Glutamatergic neuron (in vitro differentiated cells): ENCODE measurements around the gene MARCHF2. TPM values are rescaled to one million over a fixed set of nuclear protein-coding genes. Genes with fewer than 3 reads are reported as not detected.
A peak's percentile ranks its signal among the peaks of the same experiment; 100 is the strongest.
"Not testable (repeated sequence)": the region's sequence is repeated elsewhere in the genome, so short reads cannot be mapped to it uniquely, and the experiment has no call there.

Source experiments
- DNase-seq: peaks from one replicate; pipeline ENCODE4 v3.0.0; 2022
- H3K27ac Mint-ChIP-seq: one replicate; pipeline ENCODE4 v1.8.0; 2020; ENCODE audit warnings: mild to moderate bottlenecking, mixed read lengths, inconsistent platforms; ENCODE audit not compliant: unreplicated experiment
- H3K27me3 Mint-ChIP-seq: one replicate; pipeline ENCODE4 v1.8.0; 2020; ENCODE audit warnings: mild to moderate bottlenecking, moderate library complexity, mixed read lengths, inconsistent platforms; ENCODE audit not compliant: unreplicated experiment
- H3K36me3 Mint-ChIP-seq: one replicate; pipeline ENCODE4 v1.8.0; 2020; ENCODE audit warnings: mild to moderate bottlenecking, mixed read lengths, inconsistent platforms; ENCODE audit not compliant: unreplicated experiment
- H3K4me1 Mint-ChIP-seq: one replicate; pipeline ENCODE4 v1.8.0; 2020; ENCODE audit warnings: mild to moderate bottlenecking, low read depth, mixed read lengths, inconsistent platforms; ENCODE audit not compliant: unreplicated experiment
- H3K4me3 Mint-ChIP-seq: one replicate; pipeline ENCODE4 v1.8.0; 2020; ENCODE audit warnings: mild to moderate bottlenecking, mixed read lengths, inconsistent platforms; ENCODE audit not compliant: unreplicated experiment
- H3K9me3 Mint-ChIP-seq: one replicate; pipeline ENCODE4 v1.8.0; 2020; ENCODE audit warnings: mild to moderate bottlenecking, moderate library complexity, mixed read lengths, inconsistent platforms; ENCODE audit not compliant: unreplicated experiment
- CTCF ChIP-seq: fragments of 200-600 bp; sonication (generic); IDR thresholded peaks from one replicate; pipeline ENCODE4 v1.5.0; 2021; ENCODE audit not compliant: partially characterized antibody, unreplicated experiment
- total RNA-seq: library from RNA; stranded (reverse); fragmentation: NEBNext Ultra II Directional; extraction: Animal tissue kit (Norgen Biotek cat#: 25700); gene quantifications from one replicate; pipeline ENCODE4 v1.2.1, GENCODE V29; 2021; ENCODE audit not compliant: unreplicated experiment

MARCHF2 gene
- total RNA-seq, 1 donor from 2014 or later: 47.7 TPM

- no peak for TF ChIP-seq CTCF
- peak; percentile 81 for DNase-seq
- Mint-ChIP-seq H3K4me3 (no peak overlapping the region), H3K27me3 (peaks cover 6% of the 10 kb centered on the region), H3K4me1 (no peaks in the 10 kb centered on the region), H3K36me3 (no peaks in the 10 kb centered on the region), H3K9me3 (no peaks in the 10 kb centered on the region), H3K27ac (peak overlapping the region; percentile 28)
Observed at GRCh38 chr19:8423817-8424223, 10.7 kb downstream of the MARCHF2 start.

GRCh38 chr19:8425331-8425730 lies 12.2 kb downstream of the MARCHF2 start:
- not testable (repeated sequence) for DNase-seq, H3K27ac Mint-ChIP-seq, H3K9me3 Mint-ChIP-seq, H3K4me1 Mint-ChIP-seq, H3K4me3 Mint-ChIP-seq, H3K36me3 Mint-ChIP-seq, H3K27me3 Mint-ChIP-seq

DNA sequence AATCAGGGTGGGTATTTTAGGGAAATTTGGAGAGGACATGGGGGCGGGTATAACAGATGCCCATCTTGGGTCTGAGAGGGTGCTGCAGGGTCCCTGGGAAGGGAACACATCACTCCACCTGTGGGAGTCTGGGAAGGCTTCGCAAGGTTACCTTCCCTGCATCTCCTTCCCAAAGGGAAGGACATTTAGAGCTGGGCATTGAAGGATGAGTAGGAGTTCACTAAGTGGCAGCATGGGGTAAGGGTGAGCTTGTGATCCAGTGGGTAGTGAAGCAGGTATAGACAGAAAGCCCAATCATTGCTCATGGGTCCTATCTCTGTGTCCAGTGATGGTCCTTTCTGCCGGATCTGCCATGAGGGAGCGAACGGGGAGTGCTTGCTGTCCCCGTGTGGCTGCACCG lies 13.2 kb downstream of the MARCHF2 start:
- Mint-ChIP-seq H3K9me3 (no peaks in the 10 kb centered on the region), H3K36me3 (no peaks in the 10 kb centered on the region), H3K4me1 (no peaks in the 10 kb centered on the region), H3K27me3 (peaks cover 6% of the 10 kb centered on the region), H3K4me3 (no peak overlapping the region), H3K27ac (no peak overlapping the region)
- DNase-seq: no peak
- TF ChIP-seq CTCF: no peak

GRCh38 chr19:8429044-8429443 lies 15.9 kb downstream of the MARCHF2 start:
- Mint-ChIP-seq H3K27ac (no peak overlapping the region), H3K4me1 (no peaks in the 10 kb centered on the region), H3K4me3 (no peak overlapping the region), H3K9me3 (no peaks in the 10 kb centered on the region), H3K36me3 (no peaks in the 10 kb centered on the region), H3K27me3 (peaks cover 2% of the 10 kb centered on the region)
- no peak for DNase-seq
- no peak for TF ChIP-seq CTCF

DNA sequence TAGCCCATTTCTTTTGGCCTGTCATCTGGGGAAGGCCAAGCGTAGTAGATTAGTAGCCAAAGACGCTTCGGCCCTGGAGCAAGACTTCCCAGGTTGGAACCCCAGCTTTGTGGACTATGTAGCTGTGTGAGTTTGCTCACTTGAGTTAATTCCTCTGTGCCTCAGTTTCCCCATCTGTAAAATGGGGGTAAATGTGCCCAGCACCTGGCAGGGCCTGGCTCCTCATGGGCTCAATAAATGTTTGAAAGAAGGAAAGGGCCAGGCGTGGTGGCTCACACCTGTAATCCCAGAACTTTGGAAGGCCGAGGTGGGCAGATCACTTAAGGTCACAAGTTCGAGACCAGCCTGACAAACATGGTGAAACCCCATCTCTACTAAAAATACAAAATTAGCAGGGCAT lies 16.7 kb downstream of the MARCHF2 start:
- no peak for TF ChIP-seq CTCF
- Mint-ChIP-seq H3K36me3 (no peaks in the 10 kb centered on the region), H3K9me3 (no peaks in the 10 kb centered on the region), H3K27me3 (peaks cover 2% of the 10 kb centered on the region), H3K27ac (no peak overlapping the region), H3K4me1 (no peaks in the 10 kb centered on the region), H3K4me3 (no peak overlapping the region)
- no peak for DNase-seq

DNA sequence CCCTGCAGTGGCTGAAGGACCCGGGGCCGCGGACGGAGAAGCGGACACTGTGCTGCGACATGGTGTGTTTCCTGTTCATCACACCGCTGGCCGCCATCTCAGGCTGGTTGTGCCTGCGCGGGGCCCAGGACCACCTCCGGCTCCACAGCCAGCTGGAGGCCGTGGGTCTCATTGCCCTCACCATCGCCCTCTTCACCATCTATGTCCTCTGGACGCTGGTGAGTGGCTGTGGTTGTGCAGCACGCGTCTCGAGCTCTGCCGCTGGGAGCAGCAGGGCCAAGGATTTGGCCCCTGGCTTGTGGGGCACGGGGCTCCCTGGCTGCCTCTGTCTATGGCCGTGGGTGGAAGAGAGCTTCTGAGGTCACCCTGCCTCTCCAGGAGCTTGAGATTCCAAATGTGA lies 17.5 kb downstream of the MARCHF2 start:
- no peaks in the 10 kb centered on the region for H3K9me3 Mint-ChIP-seq
- TF ChIP-seq CTCF: no peak
- H3K36me3 Mint-ChIP-seq: no peaks in the 10 kb centered on the region
- H3K4me3 Mint-ChIP-seq: no peak overlapping the region
- DNase-seq: no peak
- H3K4me1 Mint-ChIP-seq: no peaks in the 10 kb centered on the region
- H3K27me3 Mint-ChIP-seq: peaks cover 2% of the 10 kb centered on the region
- H3K27ac Mint-ChIP-seq: no peak overlapping the region
